ENCODE data around the gene TOR3A.
"Not testable (repeated sequence)": the region's sequence is repeated elsewhere in the genome, so short reads cannot be mapped to it uniquely, and the experiment has no call there.

The TOR3A gene, protein sequence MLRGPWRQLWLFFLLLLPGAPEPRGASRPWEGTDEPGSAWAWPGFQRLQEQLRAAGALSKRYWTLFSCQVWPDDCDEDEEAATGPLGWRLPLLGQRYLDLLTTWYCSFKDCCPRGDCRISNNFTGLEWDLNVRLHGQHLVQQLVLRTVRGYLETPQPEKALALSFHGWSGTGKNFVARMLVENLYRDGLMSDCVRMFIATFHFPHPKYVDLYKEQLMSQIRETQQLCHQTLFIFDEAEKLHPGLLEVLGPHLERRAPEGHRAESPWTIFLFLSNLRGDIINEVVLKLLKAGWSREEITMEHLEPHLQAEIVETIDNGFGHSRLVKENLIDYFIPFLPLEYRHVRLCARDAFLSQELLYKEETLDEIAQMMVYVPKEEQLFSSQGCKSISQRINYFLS

DNA sequence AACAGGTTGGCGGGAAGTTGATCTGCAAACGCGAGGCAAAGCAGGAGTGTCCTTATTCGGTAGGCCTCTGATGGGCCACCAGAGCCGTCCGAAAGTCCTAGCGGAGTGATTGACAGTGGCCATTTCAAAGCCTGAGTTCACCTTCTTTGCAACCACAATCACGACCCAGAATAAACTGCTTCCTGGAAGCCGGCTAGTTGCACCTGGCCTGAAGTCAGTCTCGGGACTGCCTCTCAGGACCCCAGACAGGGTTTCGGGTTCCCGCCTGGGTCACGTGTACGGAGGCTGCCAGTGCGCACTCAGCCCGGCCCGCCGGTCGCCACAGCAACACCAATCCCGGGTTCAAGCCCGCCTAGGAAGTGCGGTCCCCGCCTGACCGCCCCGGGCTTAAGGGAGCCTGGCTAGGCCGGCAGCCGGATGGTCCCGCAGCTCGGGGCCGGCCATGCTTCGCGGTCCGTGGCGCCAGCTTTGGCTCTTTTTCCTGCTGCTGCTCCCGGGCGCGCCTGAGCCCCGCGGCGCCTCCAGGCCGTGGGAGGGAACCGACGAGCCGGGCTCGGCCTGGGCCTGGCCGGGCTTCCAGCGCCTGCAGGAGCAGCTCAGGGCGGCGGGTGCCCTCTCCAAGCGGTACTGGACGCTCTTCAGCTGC is at the start of gene TOR3A:
TOR3A (plus strand) TSS at position 384 of the 646 bp plus-strand sequence; CDS start at position 443, 59 bp downstream.
- peak; percentile 71 for DNase-seq

DNA sequence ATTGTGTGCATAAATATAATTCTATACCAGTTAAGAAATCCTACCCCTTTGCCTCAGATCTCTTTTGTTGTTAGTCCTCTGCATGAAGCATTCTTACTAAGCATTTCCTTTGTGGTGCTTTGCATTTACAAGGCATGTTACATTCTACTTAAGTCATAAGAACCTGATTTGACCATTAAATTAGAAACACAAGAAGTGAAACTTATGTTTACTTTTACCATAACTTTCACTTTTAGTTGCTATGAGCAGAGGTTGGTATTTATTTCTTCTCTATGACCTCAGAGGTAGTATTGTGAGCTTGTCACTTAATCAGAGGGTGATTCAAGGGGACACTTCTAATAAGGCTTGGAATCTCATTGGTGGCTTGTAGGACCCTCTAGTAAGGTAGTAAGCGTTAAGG is 47.1 kb upstream of the TOR3A start:
- no peak for DNase-seq

DNA sequence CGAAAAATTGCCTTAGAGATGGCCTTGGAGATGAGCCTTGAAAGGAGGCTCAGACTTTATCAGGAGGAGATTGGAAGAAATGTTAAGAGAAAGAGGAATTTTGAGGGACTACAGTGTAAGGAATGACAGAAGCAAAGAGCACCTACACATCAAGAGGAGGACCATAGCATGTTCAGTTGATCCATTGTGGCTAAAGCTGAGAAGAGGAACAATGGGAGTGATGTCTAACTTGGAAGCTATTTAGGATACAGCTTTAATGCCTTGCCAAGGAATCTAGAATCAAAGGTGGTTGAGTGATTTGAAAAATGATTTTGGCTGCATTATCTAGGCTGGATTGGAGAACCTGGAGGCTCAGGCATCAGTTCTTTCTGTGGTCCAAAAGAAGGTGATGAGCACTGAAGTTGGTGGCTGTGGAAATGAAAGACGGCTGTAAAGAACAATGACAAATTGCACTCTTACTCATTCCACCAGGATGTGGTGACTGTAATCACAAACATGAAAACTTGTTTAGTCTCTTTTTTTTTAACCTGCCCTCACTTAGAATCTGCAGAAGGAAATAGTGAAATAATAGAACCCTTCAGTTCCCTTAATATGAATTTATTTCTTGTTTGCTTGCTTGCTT is 44.9 kb upstream of the TOR3A start:
- DNase-seq: no peak

DNA sequence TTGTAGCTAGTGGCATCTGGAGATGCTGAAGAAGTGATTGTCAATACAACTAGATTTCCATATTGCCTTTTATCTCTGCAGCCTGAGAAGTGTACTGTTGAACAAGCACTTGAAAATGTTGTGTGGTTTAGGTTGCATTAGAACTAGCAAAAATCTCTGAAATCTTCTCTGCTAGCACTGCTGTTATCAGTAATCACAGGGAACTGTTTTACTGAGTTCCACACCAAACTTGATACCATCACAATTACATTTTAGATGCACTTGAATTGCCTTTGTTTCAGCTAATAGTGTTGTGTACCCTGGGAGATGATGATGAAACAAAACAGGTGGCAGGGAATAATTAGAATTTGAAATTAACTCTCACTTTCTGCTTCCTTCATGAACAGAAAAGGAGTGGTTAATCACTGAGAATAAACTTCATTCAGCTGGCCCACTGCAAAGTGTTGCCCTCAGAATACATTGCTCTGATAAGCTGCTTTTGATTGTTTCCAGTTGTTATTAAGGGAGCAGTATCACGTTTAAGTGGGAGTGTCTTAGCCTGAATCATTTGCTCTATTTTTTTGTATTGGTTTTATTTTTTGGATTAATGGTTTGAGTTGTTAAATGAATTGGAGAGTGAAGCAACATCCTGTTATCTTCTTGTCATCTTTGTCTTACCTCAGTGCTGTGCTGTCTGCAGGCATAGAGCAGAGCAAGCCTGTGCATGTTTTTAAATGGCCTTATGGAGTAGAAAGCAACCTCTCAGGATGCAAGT is 43.2 kb upstream of the TOR3A start:
- DNase-seq: no peak

DNA sequence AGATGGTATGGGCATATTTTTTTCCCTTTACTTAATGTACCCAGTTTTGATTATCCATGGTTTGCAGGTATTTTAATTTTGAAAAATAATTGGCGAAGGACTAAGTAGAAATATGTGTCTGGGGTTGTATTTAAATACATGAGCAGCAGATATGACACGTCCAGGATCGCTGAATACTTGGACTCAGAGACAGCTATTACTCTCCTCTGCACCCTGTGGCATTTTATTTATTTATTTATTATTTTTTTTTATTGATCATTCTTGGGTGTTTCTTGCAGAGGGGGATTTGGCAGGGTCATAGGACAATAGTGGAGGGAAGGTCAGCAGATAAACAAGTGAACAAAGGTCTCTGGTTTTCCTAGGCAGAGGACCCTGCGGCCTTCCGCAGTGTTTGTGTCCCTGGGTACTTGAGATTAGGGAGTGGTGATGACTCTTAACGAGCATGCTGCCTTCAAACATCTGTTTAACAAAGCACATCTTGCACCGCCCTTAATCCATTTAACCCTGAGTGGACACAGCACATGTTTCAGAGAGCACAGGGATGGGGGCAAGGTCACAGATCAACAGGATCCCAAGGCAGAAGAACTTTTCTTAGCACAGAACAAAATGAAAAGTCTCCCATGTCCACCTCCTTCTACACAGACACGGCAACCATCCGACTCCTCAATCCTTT is 42.2 kb upstream of the TOR3A start:
- DNase-seq: not testable (repeated sequence)

DNA sequence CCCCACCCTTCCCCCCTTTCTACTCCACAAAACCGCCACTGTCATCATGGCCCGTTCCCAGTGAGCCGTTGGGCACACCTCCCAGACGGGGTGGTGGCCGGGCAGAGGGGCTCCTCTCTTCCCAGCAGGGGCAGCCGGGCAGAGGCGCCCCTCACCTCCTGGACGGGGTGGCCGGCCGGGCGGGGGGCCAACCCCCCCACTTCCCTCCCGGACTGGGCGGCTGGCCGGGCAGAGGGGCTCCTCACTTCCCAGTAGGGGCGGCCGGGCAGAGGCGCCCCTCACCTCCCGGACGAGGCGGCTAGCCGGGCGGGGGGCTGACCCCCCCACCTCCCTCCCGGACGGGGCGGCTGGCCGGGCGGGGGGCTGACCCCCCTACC is 41.7 kb upstream of the TOR3A start:
- DNase-seq: not testable (repeated sequence)

DNA sequence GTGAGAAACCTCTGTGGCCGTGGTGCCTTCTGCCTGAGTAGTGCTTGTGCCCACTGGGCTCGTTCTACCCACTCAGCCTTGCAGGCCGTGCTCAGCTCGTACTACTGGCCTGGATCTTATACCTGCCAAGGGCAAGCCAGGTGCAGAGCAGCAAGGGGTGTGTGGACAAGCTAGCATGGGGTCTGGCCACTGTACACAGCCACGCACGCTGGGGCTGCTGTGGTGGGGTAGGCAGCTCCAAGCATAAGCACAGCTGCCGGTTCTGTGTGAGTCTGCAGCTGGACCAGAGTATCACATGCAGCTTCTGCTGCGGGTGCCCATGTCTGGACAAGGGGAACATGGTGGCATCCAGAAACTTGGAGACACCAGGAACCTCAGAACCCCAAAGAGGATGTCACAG is 39.8 kb upstream of the TOR3A start:
- no peak for DNase-seq

DNA sequence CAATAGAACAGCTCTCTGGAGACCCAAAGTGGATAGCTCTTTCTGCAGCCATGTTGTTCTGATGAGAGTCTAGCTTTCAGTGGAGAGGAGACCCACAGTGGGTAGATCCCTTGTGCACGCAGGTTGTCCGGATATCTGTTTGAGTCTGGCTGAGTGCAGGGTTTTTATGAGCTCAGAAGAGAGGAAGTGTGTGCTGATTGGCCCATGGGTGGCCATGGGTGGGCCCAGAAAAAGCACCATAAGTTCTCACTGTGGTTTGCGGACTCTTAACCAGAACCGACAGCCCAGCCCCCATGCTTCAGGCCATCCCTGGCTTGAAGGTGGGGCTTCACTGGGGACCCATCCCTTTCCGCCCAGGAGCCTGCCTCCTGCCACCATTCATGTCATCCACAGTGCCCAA is 39.2 kb upstream of the TOR3A start:
- DNase-seq: no peak

DNA sequence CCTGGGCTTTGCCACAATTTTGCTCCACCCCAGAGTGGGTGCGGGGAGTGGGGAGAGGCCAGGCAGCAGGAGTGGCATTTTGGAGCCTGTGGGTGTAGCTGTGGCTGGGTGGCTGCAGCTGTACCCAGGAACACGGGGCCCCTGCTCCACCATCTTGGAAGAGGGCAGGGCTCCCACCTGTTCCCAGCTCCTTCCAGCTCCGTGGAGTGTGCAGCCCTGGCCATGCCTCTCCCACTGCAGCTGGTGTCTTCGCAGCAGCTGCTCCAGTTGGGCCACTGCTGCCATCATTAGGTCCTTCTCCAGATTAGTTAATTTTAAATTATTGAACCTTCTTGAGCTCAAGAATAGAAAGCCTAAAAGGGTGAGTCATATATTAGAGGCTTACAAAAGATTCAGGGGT is 38.6 kb upstream of the TOR3A start:
- no peak for DNase-seq

DNA sequence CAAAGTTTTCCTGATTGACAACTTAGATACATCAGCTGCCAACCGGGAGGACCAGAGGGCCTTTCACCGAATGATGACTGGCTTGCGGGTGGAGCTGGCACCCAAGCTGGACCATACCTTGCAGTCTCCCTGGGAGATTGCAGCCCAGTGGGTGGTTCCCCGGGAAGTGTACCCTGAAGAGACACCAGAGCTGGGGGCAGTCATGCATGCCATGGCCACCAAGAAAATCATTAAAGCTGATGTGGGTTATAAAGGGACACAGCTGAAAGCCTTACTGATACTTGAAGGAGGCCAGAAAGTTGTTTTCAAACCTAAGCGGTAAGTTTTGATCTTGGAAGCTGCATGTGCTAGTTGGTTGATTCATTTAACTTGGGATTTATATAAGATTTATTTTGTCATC is 38.0 kb upstream of the TOR3A start:
- no peak for DNase-seq

DNA sequence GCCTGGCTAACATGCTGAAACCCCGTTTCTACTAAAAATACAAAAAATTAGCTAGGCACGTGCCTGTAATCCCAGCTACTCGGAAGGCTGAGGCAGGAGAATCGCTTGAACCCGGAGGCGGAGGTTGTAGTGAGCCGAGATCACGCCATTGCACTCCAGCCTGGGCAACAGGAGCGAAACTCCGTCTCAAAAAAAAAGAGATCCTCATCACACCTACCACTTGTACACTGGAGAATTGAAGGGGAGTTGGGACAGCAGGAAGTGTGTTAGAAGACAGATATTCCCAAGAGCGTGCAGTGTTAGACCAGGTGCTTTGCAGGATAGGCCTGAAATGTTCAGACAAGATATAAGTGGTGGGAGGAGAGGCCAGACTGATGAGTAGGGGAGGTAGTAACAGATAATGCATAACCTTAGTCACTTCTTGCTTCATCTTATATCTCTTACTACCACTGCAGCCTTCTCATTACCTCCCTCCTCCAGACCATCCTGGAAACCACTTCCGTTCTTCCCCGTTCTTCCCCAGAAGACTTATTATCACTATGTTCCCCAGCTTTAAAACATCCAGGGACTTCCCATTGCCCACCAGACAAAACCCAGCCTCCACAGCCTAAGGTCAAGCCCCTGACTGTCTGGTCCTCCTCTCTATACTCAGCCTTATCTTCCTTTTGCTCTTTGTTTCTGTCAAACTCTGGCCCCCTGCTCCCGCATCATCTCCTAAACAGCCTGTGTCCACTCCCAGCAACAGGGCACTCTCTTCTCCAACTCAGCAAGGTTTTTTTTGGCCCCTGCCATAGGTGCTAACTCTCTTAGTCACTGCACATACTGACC is 34.8 kb upstream of the TOR3A start:
- no peak for DNase-seq

DNA sequence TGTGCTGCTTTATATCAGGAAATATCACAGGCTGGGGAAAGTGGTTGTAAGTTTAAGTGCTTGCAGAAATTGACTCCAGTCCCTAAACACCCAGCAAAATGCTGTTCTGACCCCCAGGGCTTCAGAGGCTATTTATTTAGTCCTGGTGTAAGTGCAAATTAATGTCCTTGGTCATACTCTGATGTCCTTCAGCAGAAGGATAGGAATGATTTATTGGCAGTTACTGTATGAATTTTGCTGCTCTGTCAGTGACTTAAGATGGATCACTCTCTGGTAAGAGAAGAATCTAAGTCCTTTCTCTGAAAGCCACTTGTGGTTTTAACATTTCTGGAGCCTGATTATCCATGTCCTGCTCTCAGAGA is 34.3 kb upstream of the TOR3A start:
- no peak for DNase-seq

DNA sequence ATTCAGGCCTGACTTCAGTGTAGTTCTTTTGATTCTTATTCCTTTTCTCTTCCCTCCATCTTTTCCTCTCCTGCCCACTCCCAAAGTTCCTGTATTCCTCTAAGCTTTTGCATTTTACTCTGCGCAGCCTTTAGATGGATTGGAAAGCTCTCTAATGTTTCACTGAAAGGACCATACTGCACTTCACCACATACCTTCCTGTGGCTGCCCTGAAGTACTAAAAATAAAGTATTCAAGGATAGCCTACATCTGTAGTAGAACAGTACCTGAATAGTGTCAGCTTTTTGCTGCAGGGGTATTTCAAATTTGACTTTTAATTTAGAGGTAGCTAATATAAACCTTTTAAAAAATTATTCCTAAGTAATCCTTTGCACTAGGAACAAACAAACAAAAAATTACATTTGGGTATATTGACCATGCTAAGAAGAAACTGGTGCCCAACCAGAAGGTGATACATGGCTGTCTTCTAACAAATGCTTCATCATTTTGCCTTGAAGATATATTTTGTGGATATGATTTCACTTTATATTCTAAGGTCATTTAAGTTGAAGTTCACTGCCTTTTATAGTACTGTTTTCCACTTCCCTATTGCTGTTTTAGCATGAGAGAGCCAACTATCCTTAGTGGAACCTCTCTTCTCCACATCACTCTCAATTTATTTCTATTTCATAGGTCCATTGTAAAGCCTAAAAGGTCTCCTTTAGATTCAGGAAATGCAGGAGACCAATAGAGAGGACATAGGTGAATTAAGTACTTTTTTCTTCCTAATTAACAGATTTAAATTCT is 33.3 kb upstream of the TOR3A start:
- no peak for DNase-seq

DNA sequence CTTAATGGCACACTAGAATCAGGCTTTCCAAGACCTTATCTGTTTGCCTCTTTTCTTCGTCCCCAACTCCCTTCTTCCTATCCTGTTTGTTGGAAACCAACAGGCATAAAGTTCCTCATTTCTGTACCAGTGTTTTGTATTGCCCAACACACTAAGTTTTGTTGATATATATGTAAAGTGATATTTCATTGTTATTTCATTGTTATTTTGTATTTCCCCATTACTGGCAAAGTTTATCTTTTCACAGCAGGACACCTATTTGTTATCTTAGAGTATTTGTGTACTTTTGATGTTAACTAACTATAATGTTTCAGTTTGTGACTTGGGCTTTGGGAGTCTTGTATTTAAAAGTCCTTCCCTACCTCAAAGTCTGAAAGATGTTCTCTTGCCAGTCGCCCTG is 29.1 kb upstream of the TOR3A start:
- no peak for DNase-seq

DNA sequence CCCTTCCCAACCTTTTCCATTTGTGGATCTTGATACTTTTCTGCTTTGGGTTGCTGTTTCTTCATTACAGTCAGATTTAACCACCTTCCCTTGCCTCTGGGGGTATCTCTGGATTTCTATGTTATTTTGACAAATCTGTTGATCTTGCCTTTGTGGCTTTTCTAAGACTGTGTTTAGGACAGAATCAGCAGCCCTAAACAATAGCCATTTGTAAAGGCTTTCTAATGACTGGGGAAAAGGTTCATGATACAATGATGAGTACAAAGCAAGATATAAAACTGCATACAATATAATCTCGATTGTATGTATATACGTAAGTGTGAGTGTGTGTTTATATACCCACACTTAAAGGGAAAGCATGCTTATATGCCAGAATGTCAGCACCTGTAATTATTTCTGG is 28.4 kb upstream of the TOR3A start:
- DNase-seq: no peak

DNA sequence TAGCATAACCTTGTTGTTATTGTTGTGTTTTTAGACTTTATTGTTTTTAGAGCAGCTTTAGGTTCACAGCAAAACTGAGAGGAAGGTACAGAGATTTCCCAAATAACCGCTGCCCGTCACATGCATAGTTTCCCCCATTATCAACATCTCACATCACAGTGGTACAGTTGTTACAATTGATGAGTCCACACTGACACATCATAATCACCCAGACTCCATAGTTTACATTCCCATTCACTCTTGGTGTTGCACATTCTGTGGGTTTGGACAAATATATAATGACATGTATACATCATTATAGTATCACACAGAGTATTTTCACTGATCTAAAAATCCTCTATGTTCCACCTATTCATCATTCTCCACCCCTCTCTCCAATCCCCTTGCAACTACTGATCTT is 25.9 kb upstream of the TOR3A start:
- DNase-seq: no peak

DNA sequence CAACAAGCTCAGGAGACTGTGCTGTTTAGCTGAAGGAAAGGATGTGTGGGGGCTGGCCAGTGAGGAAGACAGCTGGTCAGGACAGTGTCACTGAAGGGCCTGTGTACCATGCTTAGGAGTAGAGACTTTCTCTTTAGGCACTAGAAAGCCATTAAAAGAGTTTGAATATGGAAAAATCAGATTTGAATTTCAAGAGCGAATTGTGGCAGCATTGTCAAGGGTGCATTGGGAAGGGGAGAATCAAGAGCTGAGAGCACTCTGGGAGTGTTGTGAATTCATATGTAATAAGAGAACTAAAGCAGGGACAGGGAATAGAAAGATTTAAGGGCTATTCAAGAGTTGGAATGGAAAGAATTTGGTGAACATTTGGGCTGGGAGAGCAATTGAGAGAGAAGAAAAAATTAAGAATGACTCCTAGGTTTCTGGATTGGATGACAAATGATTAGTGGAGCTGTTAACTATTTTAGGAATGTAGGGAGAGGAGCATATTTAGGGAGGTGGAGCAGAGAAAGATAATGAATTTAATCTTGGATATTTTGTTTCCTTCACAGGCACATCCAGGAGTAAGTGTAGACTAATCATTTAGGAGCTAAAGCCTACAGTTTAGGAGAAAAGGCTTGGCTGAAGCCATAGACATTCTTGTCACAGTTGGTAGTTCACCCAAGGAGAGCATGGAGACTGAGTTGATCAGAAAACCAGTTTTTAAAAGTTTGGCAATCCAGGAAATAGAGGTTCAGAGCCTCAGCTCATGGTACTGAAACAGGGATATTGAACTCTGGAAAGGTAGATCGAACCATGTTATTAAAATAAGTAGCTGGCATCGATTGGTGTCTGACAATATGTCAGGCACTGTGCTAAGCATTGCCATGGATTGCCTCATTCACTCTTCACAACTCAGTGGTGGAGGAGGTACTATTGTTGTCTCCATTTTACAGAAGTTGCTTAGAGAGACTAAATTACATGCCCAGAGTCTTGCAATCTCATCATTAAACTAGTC is 23.1 kb upstream of the TOR3A start:
- DNase-seq: no peak

DNA sequence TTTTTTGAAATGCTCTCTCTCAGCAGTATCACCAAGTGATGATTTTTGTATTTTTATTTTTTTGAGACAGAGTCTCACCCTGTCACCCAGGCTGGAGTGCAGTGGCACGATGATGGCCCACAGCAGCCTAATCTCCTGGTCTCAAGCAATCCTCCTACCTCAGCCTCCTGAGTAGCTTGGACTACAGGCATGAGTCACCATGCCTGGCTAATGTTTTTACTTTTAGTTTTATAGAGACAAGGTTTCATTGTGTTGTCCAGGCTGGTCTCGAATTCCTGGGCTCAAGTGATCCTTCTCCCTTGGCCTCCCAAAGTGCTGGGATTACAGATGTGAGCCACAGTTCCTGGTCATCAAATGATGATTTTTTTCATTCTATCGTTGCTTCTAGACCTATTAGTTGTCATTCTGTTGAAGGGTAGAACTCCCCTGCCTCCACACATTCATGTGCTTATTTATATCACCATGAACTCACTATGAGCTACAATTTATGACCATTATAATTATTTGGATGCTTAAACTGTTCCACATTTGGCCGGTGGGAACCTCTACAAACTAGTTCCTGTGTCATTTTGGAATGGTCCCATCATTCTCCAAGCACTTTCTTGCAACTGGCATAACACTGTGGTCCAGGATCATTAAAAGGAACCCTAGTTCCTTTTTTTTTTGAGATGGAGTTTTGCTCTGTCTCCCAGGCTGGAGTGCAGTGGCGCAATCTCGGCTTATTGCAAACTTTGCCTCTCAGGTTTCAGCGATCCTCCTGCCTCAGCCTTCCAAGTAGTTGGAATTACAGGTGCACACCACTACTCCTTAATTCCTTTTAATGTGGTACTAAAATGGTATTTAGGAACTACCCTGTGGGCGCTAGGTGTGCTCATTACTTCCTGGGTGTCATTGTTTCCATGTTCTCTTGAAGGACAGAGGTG is 20.2 kb upstream of the TOR3A start:
- no peak for DNase-seq

DNA sequence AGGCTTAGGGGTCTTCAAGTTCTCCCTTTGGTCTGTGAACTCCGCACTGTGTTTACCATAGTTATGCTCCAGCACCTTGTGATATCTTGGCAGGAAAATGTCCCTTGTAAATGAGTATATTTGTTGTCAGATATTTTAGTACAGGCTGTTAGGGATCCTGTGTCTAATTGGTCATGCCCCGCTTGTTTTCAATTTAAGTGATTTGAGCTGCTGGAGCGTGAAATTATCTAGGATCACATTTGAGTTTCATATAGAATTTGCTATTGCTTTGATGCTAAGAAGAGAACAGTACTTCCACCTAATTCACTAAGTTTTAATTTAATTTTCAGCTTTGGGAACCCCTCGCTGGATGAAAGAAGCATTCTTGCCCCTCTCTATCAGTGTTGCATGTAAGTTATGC is 15.4 kb upstream of the TOR3A start:
- no peak for DNase-seq

Measured in activated naive CD4-positive, alpha-beta T cell treated with anti-CD3 and anti-CD28 coated beads, Interleukin-2, amount 50 U/mL, for 16 hours (primary cell).